Keratinocyte (primary cell): ENCODE data around the gene C7orf57.
"Not testable (repeated sequence)": the region's sequence is repeated elsewhere in the genome, so short reads cannot be mapped to it uniquely, and the experiment has no call there.

Experiments used
- EZH2 ChIP-seq: IDR thresholded peaks from one replicate; pipeline ENCODE4 v1.6.1; 2012; ENCODE audit warnings: inconsistent platforms, mild to moderate bottlenecking, low read length, moderate library complexity
- TF ChIP-seq, protein P1 (sequence below), 3 experiments: IDR thresholded peaks in 1 of 3; conservative IDR thresholded peaks in 1 of 3; optimal IDR thresholded peaks in 1 of 3; 2 replicates in 2 of 3; 3 replicates in 1 of 3; pipeline versions ENCODE3 to v1.5.1; 2011; ENCODE audit warnings: low read length in 3 of 3, mild to moderate bottlenecking in 3 of 3, moderate library complexity in 2 of 3, control low read depth in 1 of 3, inconsistent platforms in 1 of 3; ENCODE audit not compliant: insufficient read depth in 2 of 3; ENCODE audit errors: extremely low read depth in 1 of 3

DNA sequence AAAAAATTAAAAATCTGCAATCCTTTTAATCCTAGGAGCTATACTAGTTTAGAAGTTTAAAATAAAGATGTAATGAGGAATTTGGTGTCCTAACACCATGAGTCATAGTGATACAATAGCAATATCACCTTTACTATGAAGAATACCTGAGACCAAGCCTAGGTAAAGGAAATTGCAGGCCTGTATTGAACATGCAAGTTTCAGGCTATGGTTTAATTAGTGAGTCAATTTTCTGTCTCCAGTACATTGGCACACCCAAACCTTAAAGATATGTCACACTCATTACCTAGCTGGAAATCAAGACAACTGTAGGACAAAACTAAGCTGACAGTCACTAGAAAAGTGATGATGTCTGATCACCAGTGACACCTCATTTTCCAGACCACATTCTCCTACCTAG lies 47.0 kb downstream of the C7orf57 start:
- TF ChIP-seq, protein P1, sequence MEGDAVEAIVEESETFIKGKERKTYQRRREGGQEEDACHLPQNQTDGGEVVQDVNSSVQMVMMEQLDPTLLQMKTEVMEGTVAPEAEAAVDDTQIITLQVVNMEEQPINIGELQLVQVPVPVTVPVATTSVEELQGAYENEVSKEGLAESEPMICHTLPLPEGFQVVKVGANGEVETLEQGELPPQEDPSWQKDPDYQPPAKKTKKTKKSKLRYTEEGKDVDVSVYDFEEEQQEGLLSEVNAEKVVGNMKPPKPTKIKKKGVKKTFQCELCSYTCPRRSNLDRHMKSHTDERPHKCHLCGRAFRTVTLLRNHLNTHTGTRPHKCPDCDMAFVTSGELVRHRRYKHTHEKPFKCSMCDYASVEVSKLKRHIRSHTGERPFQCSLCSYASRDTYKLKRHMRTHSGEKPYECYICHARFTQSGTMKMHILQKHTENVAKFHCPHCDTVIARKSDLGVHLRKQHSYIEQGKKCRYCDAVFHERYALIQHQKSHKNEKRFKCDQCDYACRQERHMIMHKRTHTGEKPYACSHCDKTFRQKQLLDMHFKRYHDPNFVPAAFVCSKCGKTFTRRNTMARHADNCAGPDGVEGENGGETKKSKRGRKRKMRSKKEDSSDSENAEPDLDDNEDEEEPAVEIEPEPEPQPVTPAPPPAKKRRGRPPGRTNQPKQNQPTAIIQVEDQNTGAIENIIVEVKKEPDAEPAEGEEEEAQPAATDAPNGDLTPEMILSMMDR (optimal IDR thresholded peaks at IDR 0.05 in 1 of 3, IDR thresholded peaks at IDR 0.05 in 1 of 3, conservative IDR thresholded peaks at IDR 0.05 in 1 of 3; ENCODE audit: extremely low read depth in 1 of 3, insufficient read depth in 2 of 3, low read length in 3 of 3) = not testable (repeated sequence)
- TF ChIP-seq EZH2 = not testable (repeated sequence)
